SK-N-SH (cell line): Measurements from ENCODE around the gene GRAMD2A. TPM values are rescaled to one million over a fixed set of nuclear protein-coding genes. Genes with fewer than 3 reads are reported as not detected.

Experiments
- CTCF ChIA-PET: fragments of 300-600, 350-600 bp; formaldehyde crosslinking; extraction: SDS; loops from one replicate; lab custom pipeline; 2021; lab: Yijun Ruan, JAX
- POLR2A ChIA-PET: fragments of 350-600 bp; sonication (Branson Sonifier 250); formaldehyde crosslinking; extraction: SDS; loops from one replicate; lab custom pipeline; 2020; ENCODE audit warnings: antibody characterized with exemption, inconsistent platforms; lab: Yijun Ruan, JAX
- DNase-seq: peaks from one replicate; pipeline ENCODE4 v3.0.0; 2012
- H2AFZ ChIP-seq: fragments of 200-600 bp; sonication (generic); 2 replicates; pipeline ENCODE4 v1.8.1; 2016; ENCODE audit warnings: antibody characterized with exemption, mild to moderate bottlenecking, low read depth
- H3F3A ChIP-seq: fragments of 200-600 bp; sonication (generic); replicated peaks from 2 replicates; pipeline ENCODE3; 2016; ENCODE audit warnings: antibody characterized with exemption, mild to moderate bottlenecking; ENCODE audit not compliant: insufficient read depth
- H3K27ac ChIP-seq, 2 experiments: fragments of 200-500 bp in 1 of 2; fragments of 200-600 bp in 1 of 2; sonication (Bioruptor generic) in 1 of 2; sonication (generic), shearing (Covaris generic) in 1 of 2; 2 replicates each; pipeline versions ENCODE4 v1.5.1 to v1.6.1; 2014 to 2016; ENCODE audit warnings: low read depth in 2 of 2, inconsistent platforms in 1 of 2, low read length in 1 of 2, mild to moderate bottlenecking in 1 of 2, mixed read lengths in 1 of 2
- H3K27me3 ChIP-seq: fragments of 200-600 bp; sonication (generic), shearing (Covaris generic); 2 replicates; pipeline ENCODE4 v1.6.1; 2016; ENCODE audit warnings: mixed run types; ENCODE audit not compliant: insufficient read depth
- H3K36me3 ChIP-seq, 2 experiments: fragments of 200-500 bp in 1 of 2; fragments of 200-600 bp in 1 of 2; sonication (Bioruptor generic) in 1 of 2; sonication (generic) in 1 of 2; replicated peaks in 1 of 2; 2 replicates each; pipeline versions ENCODE3 to v1.5.1; 2014 to 2016; ENCODE audit warnings: low read length in 1 of 2, mild to moderate bottlenecking in 1 of 2; ENCODE audit not compliant: insufficient read depth in 2 of 2, control insufficient read depth in 1 of 2
- H3K4me1 ChIP-seq, 2 experiments: fragments of 200-500 bp in 1 of 2; fragments of 200-600 bp in 1 of 2; sonication (Bioruptor generic) in 1 of 2; sonication (generic), shearing (Covaris generic) in 1 of 2; 2 replicates each; pipeline versions ENCODE4 v1.5.1 to v1.6.1; 2014 to 2016; ENCODE audit warnings: low read depth in 1 of 2, low read length in 1 of 2, mixed run types in 1 of 2; ENCODE audit not compliant: insufficient read depth in 2 of 2, control insufficient read depth in 1 of 2
- H3K4me2 ChIP-seq: fragments of 200-600 bp; sonication (generic), shearing (Covaris generic); 2 replicates; pipeline ENCODE4 v1.6.1; 2017; ENCODE audit warnings: mixed run types
- H3K4me3 ChIP-seq, 2 experiments: fragments of 200-500 bp in 1 of 2; fragments of 200-600 bp in 1 of 2; sonication (Bioruptor generic) in 1 of 2; sonication (generic), shearing (Covaris generic) in 1 of 2; 2 replicates each; pipeline versions ENCODE4 v1.5.1 to v1.8.1; 2014 to 2016; ENCODE audit warnings: low read depth in 2 of 2, inconsistent platforms in 1 of 2, low read length in 1 of 2, mild to moderate bottlenecking in 1 of 2, mixed read lengths in 1 of 2, moderate library complexity in 1 of 2
- H3K79me2 ChIP-seq: fragments of 200-600 bp; sonication (generic); 2 replicates; pipeline ENCODE4 v1.8.1; 2017; ENCODE audit warnings: mild to moderate bottlenecking; ENCODE audit not compliant: insufficient read depth
- H3K9ac ChIP-seq: fragments of 200-600 bp; sonication (generic); 2 replicates; pipeline ENCODE4 v1.6.1; 2017; ENCODE audit warnings: mixed run types
- H3K9me2 ChIP-seq: fragments of 200-600 bp; sonication (generic); 2 replicates; pipeline ENCODE4 v1.6.1; 2017; ENCODE audit warnings: mixed run types
- H3K9me3 ChIP-seq: fragments of 200-600 bp; sonication (generic); 2 replicates; pipeline ENCODE4 v1.6.1; 2017; ENCODE audit warnings: mixed run types, mild to moderate bottlenecking, moderate library complexity
- H4K20me1 ChIP-seq: fragments of 200-600 bp; sonication (generic); 2 replicates; pipeline ENCODE4 v1.6.1; 2017; ENCODE audit warnings: mild to moderate bottlenecking, mixed run types; ENCODE audit not compliant: insufficient read depth
- ELF1 ChIP-seq: IDR thresholded peaks from 2 replicates; pipeline ENCODE4 v1.4.0; 2012
- GATA2 ChIP-seq: sonication (generic); formaldehyde crosslinking; IDR thresholded peaks from 2 replicates; pipeline ENCODE4 v1.5.0; 2020; ENCODE audit warnings: mild to moderate bottlenecking, missing genetic modification reagents
- JUND ChIP-seq: IDR thresholded peaks from 2 replicates; pipeline ENCODE4 v1.4.0; 2012
- MXI1 ChIP-seq: IDR thresholded peaks from 2 replicates; pipeline ENCODE4 v1.6.1; 2012; ENCODE audit warnings: mild to moderate bottlenecking, low read depth, low read length, improper control_type of control experiment
- NRF1 ChIP-seq: IDR thresholded peaks from 2 replicates; pipeline ENCODE4 v1.6.1; 2012; ENCODE audit warnings: low read depth, mild to moderate bottlenecking, low read length
- POLR2AphosphoS5 ChIP-seq: IDR thresholded peaks from 2 replicates; pipeline ENCODE4 v1.6.1; 2012; ENCODE audit warnings: low read depth, low read length
- SIN3A ChIP-seq: IDR thresholded peaks from 2 replicates; pipeline ENCODE4 v1.6.1; 2012; ENCODE audit warnings: low read depth, mild to moderate bottlenecking, low read length, moderate library complexity, borderline replicate concordance
- TAF1 ChIP-seq: IDR thresholded peaks from 2 replicates; pipeline ENCODE4 v1.6.1; 2012; ENCODE audit warnings: low read depth, mild to moderate bottlenecking, low read length, moderate library complexity, borderline replicate concordance
- WGBS: methylation state at CpG from one replicate; pipeline ENCODE4 v1.1.6; 2017; ENCODE audit warnings: low lambda C conversion rate; 5-methylcytosine and 5-hydroxymethylcytosine counted together
- polyA plus RNA-seq, 3 experiments: library from polyadenylated mRNA; depleted of rRNA; stranded (reverse); fragments of >200 nt; gene quantifications; 2 replicates each; pipeline ENCODE4 v1.2.3, GENCODE V29; 2012
- TF ChIP-seq, protein P1 (sequence below): fragments of 150-350 bp; IDR thresholded peaks from 2 replicates; pipeline ENCODE4 v1.6.1; 2017; ENCODE audit warnings: antibody characterized with exemption, low read length, low read depth, borderline replicate concordance
- TF ChIP-seq, protein P2 (sequence below): IDR thresholded peaks from 2 replicates; pipeline ENCODE4; 2012
- TF ChIP-seq, protein P3 (sequence below): IDR thresholded peaks from 2 replicates; pipeline ENCODE4 v1.4.0; 2012; ENCODE audit warnings: low read depth, borderline replicate concordance
- TF ChIP-seq, protein P4 (sequence below): fragments of 150-350 bp; IDR thresholded peaks from 2 replicates; pipeline ENCODE4 v1.6.1; 2016; ENCODE audit warnings: mild to moderate bottlenecking, low read depth, low read length

Gene GRAMD2A
- polyA plus RNA-seq, 1 of the 3 experiments (the other 2 are of a cell fraction), result 0.10 TPM

DNA sequence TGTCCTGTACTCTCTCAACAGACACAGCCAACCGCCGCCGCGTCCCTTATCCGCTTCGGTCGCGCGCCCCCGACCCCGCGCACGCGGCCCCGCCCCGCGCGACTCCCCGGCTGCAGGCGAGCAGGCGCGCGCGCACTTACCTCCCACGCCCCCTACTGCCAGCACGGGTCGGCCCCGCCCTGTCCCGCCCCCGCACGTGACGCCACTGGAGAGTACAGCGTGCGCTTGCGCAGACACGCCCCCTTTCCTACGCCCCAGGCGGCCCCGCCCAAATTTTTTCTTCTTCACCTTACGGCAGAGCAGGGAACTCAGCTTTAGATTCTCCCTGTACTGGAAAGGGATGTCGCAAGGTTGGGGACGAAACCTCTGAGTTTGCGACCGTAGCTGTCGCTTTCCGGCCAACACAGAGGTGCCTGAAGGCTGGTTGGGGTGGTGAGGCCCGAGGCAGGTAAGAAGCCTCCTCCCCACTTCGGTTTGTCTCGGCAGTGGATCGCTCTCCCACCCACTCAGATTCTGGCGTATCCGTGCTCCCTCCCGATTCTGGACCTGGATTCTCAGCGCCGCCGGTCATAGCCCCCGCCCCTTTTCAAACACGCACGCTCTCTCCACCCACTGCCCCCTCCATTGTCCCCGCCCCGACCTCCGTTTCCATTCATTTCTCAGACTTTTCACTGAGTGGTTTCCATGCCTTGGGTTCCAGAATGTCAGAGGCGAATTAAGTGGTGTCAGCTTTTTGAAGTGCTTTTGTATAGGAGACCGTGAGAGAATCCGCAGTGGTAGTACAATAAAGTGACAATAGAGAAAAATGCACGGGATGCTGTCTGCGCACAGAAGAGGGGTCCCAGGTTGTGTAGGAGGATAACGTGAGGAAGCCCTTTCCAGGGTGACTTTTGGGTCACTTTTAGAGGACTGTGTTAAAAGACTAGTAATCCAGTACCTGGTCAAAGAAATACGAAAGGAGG lies 79.3 kb downstream of the GRAMD2A start, which contains the start of the genes MYO9A and SENP8:
Gene MYO9A, minus strand, starts transcription at position 134 of the 962 bp plus-strand sequence. CDS start 71,587 bp downstream, outside the sequence.
Gene SENP8, plus strand, starts transcription at position 387 of the 962 bp plus-strand sequence. CDS start 21,221 bp downstream, outside the sequence.
- H3K27ac ChIP-seq, result peak within 1 kb of the TSS; percentile 99
- no peaks in the 10 kb centered on the region for H3K9me2 ChIP-seq
- TF ChIP-seq TAF1 (peak; percentile 60; the same call in 1 of the 2 replicates), GATA2 (CRISPR knock-in tag) (0 out of 2 replicates have a peak, but pooled peaks have one; percentile 0), SIN3A (peak; percentile 27; the same call in 1 of the 2 replicates), MXI1 (peak; percentile 88), JUND (no peak), ELF1 (no peak), POLR2AphosphoS5 (peak; percentile 94), NRF1 (peak; percentile 89)
- TF ChIP-seq, protein P1, sequence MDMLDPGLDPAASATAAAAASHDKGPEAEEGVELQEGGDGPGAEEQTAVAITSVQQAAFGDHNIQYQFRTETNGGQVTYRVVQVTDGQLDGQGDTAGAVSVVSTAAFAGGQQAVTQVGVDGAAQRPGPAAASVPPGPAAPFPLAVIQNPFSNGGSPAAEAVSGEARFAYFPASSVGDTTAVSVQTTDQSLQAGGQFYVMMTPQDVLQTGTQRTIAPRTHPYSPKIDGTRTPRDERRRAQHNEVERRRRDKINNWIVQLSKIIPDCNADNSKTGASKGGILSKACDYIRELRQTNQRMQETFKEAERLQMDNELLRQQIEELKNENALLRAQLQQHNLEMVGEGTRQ, result peak; percentile 80
- TF ChIP-seq, protein P2, sequence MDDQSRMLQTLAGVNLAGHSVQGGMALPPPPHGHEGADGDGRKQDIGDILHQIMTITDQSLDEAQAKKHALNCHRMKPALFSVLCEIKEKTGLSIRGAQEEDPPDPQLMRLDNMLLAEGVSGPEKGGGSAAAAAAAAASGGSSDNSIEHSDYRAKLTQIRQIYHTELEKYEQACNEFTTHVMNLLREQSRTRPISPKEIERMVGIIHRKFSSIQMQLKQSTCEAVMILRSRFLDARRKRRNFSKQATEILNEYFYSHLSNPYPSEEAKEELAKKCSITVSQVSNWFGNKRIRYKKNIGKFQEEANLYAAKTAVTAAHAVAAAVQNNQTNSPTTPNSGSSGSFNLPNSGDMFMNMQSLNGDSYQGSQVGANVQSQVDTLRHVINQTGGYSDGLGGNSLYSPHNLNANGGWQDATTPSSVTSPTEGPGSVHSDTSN, result peak; percentile 1; the same call in 1 of the 2 replicates
- TF ChIP-seq, protein P3, sequence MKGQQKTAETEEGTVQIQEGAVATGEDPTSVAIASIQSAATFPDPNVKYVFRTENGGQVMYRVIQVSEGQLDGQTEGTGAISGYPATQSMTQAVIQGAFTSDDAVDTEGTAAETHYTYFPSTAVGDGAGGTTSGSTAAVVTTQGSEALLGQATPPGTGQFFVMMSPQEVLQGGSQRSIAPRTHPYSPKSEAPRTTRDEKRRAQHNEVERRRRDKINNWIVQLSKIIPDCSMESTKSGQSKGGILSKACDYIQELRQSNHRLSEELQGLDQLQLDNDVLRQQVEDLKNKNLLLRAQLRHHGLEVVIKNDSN, result peak; percentile 93
- TF ChIP-seq, protein P4, sequence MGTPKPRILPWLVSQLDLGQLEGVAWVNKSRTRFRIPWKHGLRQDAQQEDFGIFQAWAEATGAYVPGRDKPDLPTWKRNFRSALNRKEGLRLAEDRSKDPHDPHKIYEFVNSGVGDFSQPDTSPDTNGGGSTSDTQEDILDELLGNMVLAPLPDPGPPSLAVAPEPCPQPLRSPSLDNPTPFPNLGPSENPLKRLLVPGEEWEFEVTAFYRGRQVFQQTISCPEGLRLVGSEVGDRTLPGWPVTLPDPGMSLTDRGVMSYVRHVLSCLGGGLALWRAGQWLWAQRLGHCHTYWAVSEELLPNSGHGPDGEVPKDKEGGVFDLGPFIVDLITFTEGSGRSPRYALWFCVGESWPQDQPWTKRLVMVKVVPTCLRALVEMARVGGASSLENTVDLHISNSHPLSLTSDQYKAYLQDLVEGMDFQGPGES, result no peak
- peak within 1 kb of the TSS; percentile 91 for H3K9ac ChIP-seq
- peaks cover 0 to 8% of the 10 kb centered on the region in 2 experiments; a peak in 3 of 4 replicates for H3K4me1 ChIP-seq
- peak within 1 kb of the TSS; percentile 77 to 94 for H3K4me3 ChIP-seq
- peaks cover 15% of the 10 kb centered on the region for H3F3A ChIP-seq
- H3K36me3 ChIP-seq, result no peaks in the 10 kb centered on the region
- peaks cover 52% of the 10 kb centered on the region for H3K79me2 ChIP-seq
- 2% methylated on average over 44 of the region's 69 CpGs for WGBS
- H4K20me1 ChIP-seq, result peaks cover 27% of the 10 kb centered on the region
- H3K27me3 ChIP-seq, result no peaks in the 10 kb centered on the region
- H3K4me2 ChIP-seq, result peak within 1 kb of the TSS; percentile 84
- CTCF ChIA-PET, result interaction anchor here (0.5 kb wide), 1 partner anchor 329 kb away, joined by 3 read pairs; no protein-coding TSS in a partner anchor
- H2AFZ ChIP-seq, result peak within 1 kb of the TSS; percentile 95
- POLR2A ChIA-PET, result interaction anchor here (1.3 kb wide), 1 partner anchor 27 kb away, joined by 3 read pairs; no protein-coding TSS in a partner anchor
- H3K9me3 ChIP-seq, result no peaks in the 10 kb centered on the region
- peak; percentile 99 for DNase-seq
